AG20443 (cell line): ENCODE results near the gene TRH.

Experiments
- DNase-seq: peaks from one replicate; pipeline ENCODE4 v3.0.0; 2012; ENCODE audit warnings: low spot score, mixed read lengths

The TRH gene, protein sequence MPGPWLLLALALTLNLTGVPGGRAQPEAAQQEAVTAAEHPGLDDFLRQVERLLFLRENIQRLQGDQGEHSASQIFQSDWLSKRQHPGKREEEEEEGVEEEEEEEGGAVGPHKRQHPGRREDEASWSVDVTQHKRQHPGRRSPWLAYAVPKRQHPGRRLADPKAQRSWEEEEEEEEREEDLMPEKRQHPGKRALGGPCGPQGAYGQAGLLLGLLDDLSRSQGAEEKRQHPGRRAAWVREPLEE

DNA sequence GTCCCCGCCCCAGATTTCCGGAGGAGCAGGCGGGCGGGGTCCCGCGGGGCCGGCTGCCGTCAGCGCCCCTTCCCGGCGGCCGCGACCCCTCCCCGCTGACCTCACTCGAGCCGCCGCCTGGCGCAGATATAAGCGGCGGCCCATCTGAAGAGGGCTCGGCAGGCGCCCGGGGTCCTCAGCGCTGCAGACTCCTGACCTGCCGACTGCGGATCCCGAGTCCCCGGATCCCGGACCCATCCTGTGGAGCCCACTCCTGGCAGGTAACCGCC lies at the start of gene TRH:
TRH (plus strand) TSS at position 157 of the 269 bp plus-strand sequence. CDS start 1,097 bp downstream, outside the sequence.
- DNase-seq = no peak

DNA sequence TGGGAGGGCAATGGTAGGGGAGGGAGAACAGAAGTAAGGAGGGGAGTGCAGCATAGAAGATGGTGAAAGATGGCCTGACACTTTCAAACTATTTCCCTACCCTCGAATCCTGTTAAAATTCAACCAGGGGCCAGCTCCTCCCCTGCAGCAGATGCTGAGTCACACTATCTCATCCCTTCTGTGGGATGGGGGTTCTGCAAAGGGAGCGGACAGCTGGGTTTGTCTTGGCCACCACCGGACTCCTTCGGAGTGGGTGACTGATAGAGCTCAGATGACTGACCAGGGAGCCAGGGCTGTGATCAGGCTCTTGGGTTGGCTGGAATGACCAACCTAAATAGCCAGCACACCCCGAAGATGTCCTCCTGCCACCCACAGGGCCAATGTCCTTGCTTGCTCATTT lies 47.4 kb upstream of the TRH start:
- no peak for DNase-seq

- DNase-seq = no peak
Observed at GRCh38 chr3:129929383-129929782, 45.1 kb upstream of the TRH start.

DNA sequence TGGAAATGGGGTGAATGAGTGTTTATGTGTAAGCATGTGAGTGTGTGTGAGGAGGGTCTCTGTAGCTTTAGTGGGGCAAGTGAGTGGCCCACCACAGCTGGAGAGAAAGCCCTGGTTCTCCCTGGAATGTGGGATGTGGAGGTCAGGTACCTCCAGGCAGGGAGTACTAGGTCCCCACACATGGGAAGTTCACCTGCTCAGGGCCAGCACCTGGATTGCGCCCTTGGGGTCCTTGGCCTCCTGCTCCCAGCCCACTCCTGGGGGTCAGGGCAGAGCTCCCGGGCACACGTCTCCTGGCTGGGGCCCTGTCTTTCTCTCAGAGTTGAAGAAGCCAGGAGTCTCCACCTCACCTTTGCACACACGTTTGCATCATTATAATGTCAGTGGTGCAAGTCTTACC lies 41.0 kb upstream of the TRH start:
- DNase-seq = no peak

DNA sequence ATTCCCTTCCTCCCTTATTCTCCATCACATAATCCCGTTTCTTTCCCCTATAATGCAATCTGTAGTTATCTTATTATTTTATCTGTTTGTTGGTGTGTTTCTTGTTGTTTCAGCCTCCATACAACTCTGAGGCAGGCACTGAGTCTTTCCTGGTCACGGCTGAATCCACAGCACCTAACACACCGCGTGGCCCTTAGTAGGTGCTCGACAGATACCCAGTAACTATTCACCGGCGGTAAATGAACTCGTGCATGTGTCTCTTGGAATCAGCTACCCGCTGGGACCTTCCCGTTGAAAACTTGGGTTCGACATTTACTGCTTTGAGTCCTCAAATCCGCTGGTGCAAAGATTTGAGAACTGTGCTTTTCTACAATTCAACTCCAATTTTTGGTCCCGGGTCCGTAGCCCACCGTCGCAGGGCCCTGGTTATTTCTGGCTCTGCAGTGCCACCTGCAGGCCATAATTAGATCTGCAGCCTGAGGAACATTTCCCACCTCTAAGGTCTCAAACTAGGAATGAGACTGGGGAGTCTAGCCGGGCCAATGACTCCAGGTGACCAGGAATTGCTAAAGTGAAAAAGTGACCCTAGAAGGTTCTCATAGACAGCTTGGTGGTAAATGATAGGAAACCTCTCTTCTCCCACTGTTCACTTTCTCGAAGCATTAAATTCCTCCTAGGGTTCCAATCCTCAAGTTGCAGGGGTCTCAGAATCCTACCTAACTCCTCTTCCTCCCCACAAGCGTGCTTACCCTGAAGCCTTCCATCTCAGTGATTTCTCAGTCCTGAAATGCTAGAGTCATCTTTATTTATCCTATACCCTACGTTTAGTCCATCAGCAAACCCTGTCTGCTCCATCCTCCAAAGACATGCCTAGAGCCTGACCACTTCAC lies 40.0 kb upstream of the TRH start:
- DNase-seq = peak; percentile 64

GRCh38 chr3:129936757-129937156 lies 37.8 kb upstream of the TRH start:
- peak; percentile 64 for DNase-seq

DNA sequence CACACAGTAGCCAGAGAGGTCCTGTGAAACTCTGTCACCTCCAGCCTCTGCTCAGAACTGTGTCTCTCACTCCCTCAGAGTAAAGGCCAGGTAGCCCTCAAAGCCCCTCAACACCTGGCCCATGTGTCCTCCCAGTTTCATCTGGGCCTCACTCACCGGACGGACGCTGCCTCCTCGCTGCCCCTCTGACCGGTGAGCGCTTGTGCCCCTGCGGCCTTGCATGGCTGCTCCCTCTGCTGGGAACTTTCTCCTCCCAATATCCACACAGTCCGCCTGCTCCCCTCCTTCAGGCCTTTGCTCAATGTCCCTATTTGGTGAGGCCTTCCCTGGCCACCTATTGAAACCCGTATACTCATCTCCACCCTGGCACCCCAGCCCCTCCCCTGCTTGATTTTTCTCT lies 36.8 kb upstream of the TRH start:
- DNase-seq = no peak

- DNase-seq = no peak
Observed at GRCh38 chr3:129938140-129938930, 36.2 kb upstream of the TRH start.

DNA sequence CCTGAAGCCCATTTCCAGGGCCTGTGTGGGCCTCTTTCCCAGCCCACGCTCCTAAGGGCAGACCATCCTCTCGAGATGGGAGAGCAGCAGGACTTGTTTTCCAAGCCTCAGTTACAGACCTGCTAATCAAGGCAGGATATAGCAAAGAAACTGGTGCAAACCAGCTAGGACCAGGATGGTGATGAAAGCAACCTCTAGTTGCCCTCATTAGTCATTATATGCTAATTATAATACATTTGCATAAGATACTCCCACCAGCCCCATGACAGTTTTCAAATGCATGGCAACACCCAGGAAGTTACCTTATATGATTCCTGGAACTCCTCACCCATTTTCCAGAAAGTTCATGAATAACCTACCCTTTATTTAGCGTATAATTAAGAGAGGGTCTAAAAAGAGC lies 34.4 kb upstream of the TRH start:
- DNase-seq = no peak

GRCh38 chr3:129942296-129942695 lies 32.2 kb upstream of the TRH start:
- DNase-seq = peak; percentile 89

DNA sequence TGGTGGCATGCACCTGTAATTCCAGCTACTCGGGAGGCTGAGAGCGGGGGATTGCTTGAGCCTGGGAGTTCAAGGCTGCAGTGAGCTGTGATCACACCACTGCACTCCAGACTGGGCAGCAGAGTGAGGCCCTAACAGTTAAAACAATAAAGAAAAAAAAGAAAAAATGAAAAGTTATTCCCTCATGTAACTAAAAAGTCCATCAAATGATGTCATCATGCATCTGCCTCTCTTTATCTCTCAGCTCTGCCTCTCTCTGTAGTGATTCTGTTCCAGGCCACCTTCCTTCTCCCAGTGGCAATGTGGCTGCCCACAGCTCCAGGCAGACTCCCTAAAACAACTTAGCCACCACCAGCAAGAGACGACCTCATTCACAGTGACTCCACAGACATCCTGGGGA lies 31.5 kb upstream of the TRH start:
- DNase-seq = no peak

DNA sequence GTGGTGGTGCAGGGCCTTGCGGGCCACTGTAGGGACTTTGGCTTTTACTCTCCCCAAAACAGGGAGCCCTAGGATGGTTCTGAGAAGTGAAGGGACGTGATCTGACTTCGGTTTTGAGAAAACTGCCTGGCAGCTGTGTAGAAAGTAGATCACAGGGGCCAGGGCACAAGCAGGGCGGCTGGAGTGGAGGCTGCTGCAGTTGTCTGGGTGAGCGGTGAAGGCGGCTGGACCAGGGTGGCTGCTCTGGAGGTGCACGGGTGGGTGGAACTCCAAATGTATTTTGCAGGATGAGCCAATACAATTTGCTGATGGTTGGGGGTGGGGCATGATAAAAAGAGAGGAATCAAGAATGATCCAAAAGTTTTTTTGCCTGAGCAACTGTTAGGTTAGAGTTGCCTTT lies 29.8 kb upstream of the TRH start:
- DNase-seq = no peak

DNA sequence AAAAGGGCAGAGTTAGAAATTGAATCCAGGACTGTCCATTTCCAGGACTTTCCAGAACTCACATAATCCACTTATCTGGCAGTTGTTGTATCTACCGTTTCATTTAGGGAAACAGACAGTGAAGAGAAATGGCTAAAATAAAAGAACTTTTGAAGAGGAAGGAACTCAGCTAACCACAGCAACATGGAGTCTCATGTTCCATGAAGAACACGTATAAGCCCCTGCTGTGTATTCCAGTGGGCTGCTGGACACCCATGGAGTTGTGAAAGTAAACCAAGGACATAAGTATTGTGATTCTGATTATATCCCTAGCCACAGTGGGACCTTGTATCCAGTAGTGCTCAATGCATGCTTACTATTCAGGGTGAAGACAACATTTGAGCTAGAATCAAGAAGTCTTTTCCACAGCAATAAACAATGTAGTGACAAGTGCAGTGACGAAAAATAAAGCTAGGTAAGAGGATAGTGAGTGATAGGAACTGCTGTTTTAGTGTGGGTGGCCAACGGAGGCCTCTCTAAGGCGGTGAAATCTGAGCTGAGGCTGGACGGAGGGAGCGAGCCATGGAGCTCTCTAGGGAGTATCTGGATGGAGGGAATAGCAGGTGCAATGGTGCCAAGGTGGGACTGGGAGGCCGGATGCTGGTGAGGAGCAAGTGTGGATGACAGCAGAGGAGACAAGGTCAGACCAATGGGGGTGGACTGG lies 26.8 kb upstream of the TRH start:
- no peak for DNase-seq

DNA sequence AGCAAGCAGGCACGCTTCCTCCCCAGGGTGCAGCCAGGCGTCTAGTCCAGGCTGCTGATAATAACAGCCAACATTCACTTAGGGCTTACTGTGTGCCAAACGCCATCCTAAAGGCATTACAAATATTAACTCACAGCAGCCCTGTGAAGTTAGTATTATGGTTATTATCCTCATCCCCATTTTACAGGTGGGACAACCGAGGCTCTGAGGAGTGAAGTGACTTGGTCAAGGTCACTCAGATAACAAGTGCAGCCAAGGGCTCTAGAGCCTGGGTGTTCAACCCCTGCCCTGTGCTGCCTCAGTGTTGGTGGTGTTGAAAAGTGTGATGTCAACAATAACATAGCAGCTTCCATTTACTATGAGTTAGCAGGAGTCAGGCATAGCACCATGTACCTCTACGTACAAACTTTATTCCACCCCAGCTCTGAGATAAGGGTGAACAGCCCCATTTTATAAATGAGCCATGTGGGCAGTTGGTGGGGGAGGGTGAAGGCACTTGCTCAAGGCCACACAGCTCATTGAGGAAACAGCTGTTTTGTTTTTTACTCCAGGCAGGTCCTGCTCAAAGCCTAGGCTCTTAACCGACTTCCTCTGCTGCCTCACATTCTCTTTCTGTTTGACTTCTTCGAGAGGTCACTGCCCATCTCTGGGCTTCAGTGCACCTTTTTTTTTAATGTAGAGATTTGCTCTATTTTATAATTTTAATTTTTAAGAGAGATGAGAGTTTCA lies 24.0 kb upstream of the TRH start:
- DNase-seq = no peak

- no peak for DNase-seq
Observed at GRCh38 chr3:129952556-129953355, 21.8 kb upstream of the TRH start.

DNA sequence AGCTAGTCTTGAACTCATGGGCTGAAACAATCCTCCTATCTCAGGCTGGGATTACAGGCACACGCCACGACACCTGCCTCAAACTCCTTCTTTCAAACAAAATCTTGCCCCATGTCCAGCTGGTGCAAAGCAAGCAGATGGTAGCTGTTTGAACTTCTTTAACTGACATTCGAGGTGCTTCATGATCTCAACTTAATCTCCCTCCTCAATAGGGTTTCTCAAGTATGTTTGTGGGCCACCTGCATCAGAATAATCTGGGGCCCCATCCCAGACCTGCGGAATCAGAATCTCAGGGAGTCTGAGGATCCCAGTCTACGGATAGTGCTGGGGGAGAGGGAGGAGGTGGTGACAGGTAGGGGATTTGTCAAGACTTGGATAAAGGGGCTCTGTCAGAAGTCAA lies 20.9 kb upstream of the TRH start:
- no peak for DNase-seq

GRCh38 chr3:129954514-129954913 lies 20.0 kb upstream of the TRH start:
- DNase-seq = no peak

GRCh38 chr3:129956936-129957335 lies 17.6 kb upstream of the TRH start:
- DNase-seq = no peak

- DNase-seq = no peak
Observed at GRCh38 chr3:129958755-129959154, 15.8 kb upstream of the TRH start.

DNA sequence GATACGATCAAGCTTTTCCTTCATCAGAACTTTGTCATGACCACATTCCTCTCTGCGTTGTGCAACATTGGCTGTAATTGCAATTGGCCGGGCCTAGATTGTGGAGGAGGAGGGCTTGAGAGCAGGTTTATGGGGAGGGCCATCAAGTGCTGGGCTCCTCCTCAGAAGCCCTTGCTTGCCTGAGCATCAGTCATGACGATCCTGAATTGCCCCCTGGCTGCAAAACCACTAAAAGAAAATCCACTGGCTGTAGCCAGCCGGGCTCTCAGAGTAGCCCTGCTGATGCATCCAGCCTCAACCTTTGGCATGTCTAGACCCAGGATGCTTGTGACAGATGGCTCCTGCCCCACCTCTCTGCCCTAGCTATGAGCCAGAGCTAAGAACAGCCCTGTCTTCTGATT lies 13.4 kb upstream of the TRH start:
- peak; percentile 30 for DNase-seq

GRCh38 chr3:129962600-129962999 lies 11.9 kb upstream of the TRH start:
- no peak for DNase-seq
